IMR-90 (cell line): Measurements from ENCODE around the gene NPAS2. TPM values are rescaled to one million over a fixed set of nuclear protein-coding genes. Genes with fewer than 3 reads are reported as not detected.

Source experiments
- ATAC-seq: fragments of 200-7000 bp; cut with Tn5 transposase; 2 replicates; pipeline ENCODE4 v1.9.1; 2020; ENCODE audit warnings: low read depth, mild to moderate bottlenecking, moderate library complexity
- BruUV-seq: library from RNA; stranded (reverse); fragments of 400-500 nt; replicated peaks from 2 replicates; lab custom pipeline; 2021; lab: Mats Ljungman, UMichigan
- CTCF ChIA-PET: fragments of 300-600 bp; formaldehyde crosslinking; extraction: SDS; loops from one replicate; lab custom pipeline; 2021; ENCODE audit warnings: antibody characterized with exemption; lab: Yijun Ruan, JAX
- POLR2A ChIA-PET: fragments of 300-600 bp; sonication (Branson Sonifier 250); formaldehyde crosslinking; loops from one replicate; lab custom pipeline; 2022; ENCODE audit warnings: antibody characterized with exemption; ENCODE audit not compliant: unreplicated experiment; lab: Charles Lee
- DNase-seq: peaks from one replicate; pipeline ENCODE4 v3.0.0; 2013
- H2AFZ ChIP-seq: replicated peaks from 2 replicates; pipeline ENCODE3; 2013; ENCODE audit warnings: low read length, mild to moderate bottlenecking; ENCODE audit not compliant: poor library complexity
- H2AK5ac ChIP-seq: 2 replicates; pipeline ENCODE4 v1.6.1; 2013; ENCODE audit warnings: low read depth, low read length, inconsistent platforms
- H2AK9ac ChIP-seq: replicated peaks from 2 replicates; pipeline ENCODE3; 2013; ENCODE audit warnings: mild to moderate bottlenecking, low read depth, low read length, moderate library complexity; ENCODE audit not compliant: poor library complexity
- H2BK120ac ChIP-seq: 2 replicates; pipeline ENCODE4 v1.6.1; 2013; ENCODE audit warnings: low read depth, low read length, inconsistent platforms
- H2BK15ac ChIP-seq: 3 replicates; pipeline ENCODE4 v1.6.1; 2013; ENCODE audit warnings: low read depth, low read length, inconsistent platforms
- H2BK20ac ChIP-seq: 2 replicates; pipeline ENCODE4 v1.6.1; 2013; ENCODE audit warnings: low read depth, mild to moderate bottlenecking, inconsistent platforms, low read length, moderate library complexity
- H2BK5ac ChIP-seq: 2 replicates; pipeline ENCODE4 v1.6.1; 2013; ENCODE audit warnings: mild to moderate bottlenecking, low read depth, low read length, inconsistent platforms; ENCODE audit not compliant: poor library complexity, severe bottlenecking
- H3K14ac ChIP-seq: replicated peaks from 2 replicates; pipeline ENCODE4 v1.6.1; 2013; ENCODE audit warnings: low read depth, low read length, inconsistent platforms
- H3K18ac ChIP-seq: 2 replicates; pipeline ENCODE4 v1.6.1; 2013; ENCODE audit warnings: low read depth, low read length, control low read depth
- H3K23ac ChIP-seq: 2 replicates; pipeline ENCODE4 v1.6.1; 2013; ENCODE audit warnings: low read depth, low read length, inconsistent platforms
- H3K27ac ChIP-seq: 2 replicates; pipeline ENCODE4 v1.5.1; 2013; ENCODE audit warnings: mild to moderate bottlenecking, control low read depth, low read length; ENCODE audit not compliant: insufficient read depth
- H3K27me3 ChIP-seq: 2 replicates; pipeline ENCODE4 v1.6.1; 2013; ENCODE audit warnings: low read length; ENCODE audit not compliant: control insufficient read depth, insufficient read depth
- H3K36me3 ChIP-seq: 2 replicates; pipeline ENCODE4 v1.6.1; 2013; ENCODE audit warnings: low read length, mixed read lengths; ENCODE audit not compliant: control insufficient read depth, insufficient read depth
- H3K4ac ChIP-seq: 2 replicates; pipeline ENCODE4 v1.6.1; 2013; ENCODE audit warnings: low read depth, low read length, inconsistent platforms
- H3K4me1 ChIP-seq: 2 replicates; pipeline ENCODE4 v1.6.1; 2013; ENCODE audit warnings: low read length, mixed read lengths; ENCODE audit not compliant: control insufficient read depth, insufficient read depth
- H3K4me2 ChIP-seq: 2 replicates; pipeline ENCODE4 v1.6.1; 2013; ENCODE audit warnings: low read depth, mild to moderate bottlenecking, control low read depth, low read length, moderate library complexity
- H3K4me3 ChIP-seq: 2 replicates; pipeline ENCODE4 v1.5.1; 2013; ENCODE audit warnings: low read depth, mild to moderate bottlenecking, control low read depth, low read length, moderate library complexity; ENCODE audit not compliant: insufficient read depth
- H3K56ac ChIP-seq: 2 replicates; pipeline ENCODE4 v1.6.1; 2013; ENCODE audit warnings: low read length, inconsistent platforms; ENCODE audit not compliant: insufficient read depth; ENCODE audit errors: extremely low read depth
- H3K79me1 ChIP-seq, 2 experiments: 2 replicates each; pipeline ENCODE4 v1.6.1; 2013; ENCODE audit warnings: low read length in 2 of 2, inconsistent platforms in 1 of 2, low read depth in 1 of 2
- H3K9ac ChIP-seq: 2 replicates; pipeline ENCODE4 v1.6.1; 2013; ENCODE audit warnings: low read depth, low read length, control low read depth
- H3K9me1 ChIP-seq: 2 replicates; pipeline ENCODE4 v1.6.1; 2013; ENCODE audit warnings: low read length, inconsistent platforms; ENCODE audit not compliant: insufficient read depth
- H3K9me3 ChIP-seq: 2 replicates; pipeline ENCODE4 v1.6.1; 2013; ENCODE audit warnings: low read length; ENCODE audit not compliant: control insufficient read depth, insufficient read depth
- H4K20me1 ChIP-seq: 2 replicates; pipeline ENCODE4 v1.6.1; 2013; ENCODE audit warnings: low read length, inconsistent platforms; ENCODE audit not compliant: insufficient read depth
- H4K5ac ChIP-seq: 2 replicates; pipeline ENCODE4 v1.6.1; 2013; ENCODE audit warnings: mild to moderate bottlenecking, low read depth, low read length, control low read depth
- H4K8ac ChIP-seq, 2 experiments: 2 replicates each; pipeline ENCODE4 v1.6.1; 2013; ENCODE audit warnings: low read depth in 2 of 2, low read length in 2 of 2, control low read depth in 1 of 2, inconsistent platforms in 1 of 2
- H4K91ac ChIP-seq: 2 replicates; pipeline ENCODE4 v1.6.1; 2013; ENCODE audit warnings: low read depth, low read length, inconsistent platforms; ENCODE audit not compliant: insufficient read depth
- BHLHE40 ChIP-seq: fragments of 150-350 bp; IDR thresholded peaks from 2 replicates; pipeline ENCODE4 v1.6.1; 2016; ENCODE audit warnings: mild to moderate bottlenecking, low read depth, low read length
- ELK1 ChIP-seq: fragments of 150-350 bp; IDR thresholded peaks from 2 replicates; pipeline ENCODE4 v1.6.1; 2016; ENCODE audit warnings: low read depth, mild to moderate bottlenecking, low read length, moderate library complexity, borderline replicate concordance
- FOS ChIP-seq: fragments of 150-350 bp; IDR thresholded peaks from 2 replicates; pipeline ENCODE4 v1.6.1; 2016; ENCODE audit warnings: low read depth, low read length
- MXI1 ChIP-seq: IDR thresholded peaks from 2 replicates; pipeline ENCODE4 v1.6.1; 2012; ENCODE audit warnings: low read depth, mild to moderate bottlenecking, low read length, moderate library complexity, borderline replicate concordance
- POLR2A ChIP-seq: IDR thresholded peaks from 2 replicates; pipeline ENCODE4 v1.6.1; 2012; ENCODE audit warnings: mild to moderate bottlenecking, low read depth, low read length
- RCOR1 ChIP-seq: IDR thresholded peaks from 2 replicates; pipeline ENCODE4 v1.6.1; 2012; ENCODE audit warnings: mild to moderate bottlenecking, low read length, improper control_type of control experiment; ENCODE audit not compliant: insufficient replicate concordance
- RFX5 ChIP-seq: IDR thresholded peaks from 2 replicates; pipeline ENCODE4 v1.8.0; 2012; ENCODE audit warnings: low read depth, mild to moderate bottlenecking, low read length, moderate library complexity
- SMC3 ChIP-seq: fragments of 150-350 bp; IDR thresholded peaks from 2 replicates; pipeline ENCODE4 v1.6.1; 2016; ENCODE audit warnings: low read depth, mild to moderate bottlenecking, antibody characterized with exemption, low read length, moderate library complexity
- WGBS, 2 experiments: methylation state at CpG; one replicate each; pipeline versions ENCODE4 v1.1.5 to v1.1.7; 2013; ENCODE audit warnings: missing lambda C conversion rate in 2 of 2; ENCODE audit not compliant: insufficient read length in 1 of 2; ENCODE audit errors: extremely low coverage in 2 of 2; 5-methylcytosine and 5-hydroxymethylcytosine counted together
- dilution Hi-C: fragments of 300-500 bp; cut with HindIII; formaldehyde crosslinking; loops from one replicate; pipeline ENCODE4 v1.14.3; 2018; ENCODE audit warnings: low sequenced_read_pairs; ENCODE audit not compliant: unreplicated experiment
- in situ Hi-C: fragments of 300-500 bp; cut with MboI; formaldehyde crosslinking; loops from 3 replicates; pipeline ENCODE4 v1.14.3; 2019; ENCODE audit warnings: low sequenced_read_pairs, inconsistent platforms, mixed read lengths
- intact Hi-C: fragments of 100-400 bp; cut with micrococcal nuclease; formaldehyde crosslinking; loops from 2 replicates; pipeline ENCODE4 v1.10.0; 2022
- polyA plus RNA-seq, 3 experiments: library from polyadenylated mRNA; depleted of rRNA; stranded (reverse); fragments of >200 nt; gene quantifications; 2 replicates each; pipeline ENCODE4 v1.2.3, GENCODE V29; 2012; ENCODE audit warnings: low replicate concordance in 1 of 3
- total RNA-seq: library from RNA; depleted of rRNA; stranded (reverse); fragments of >200 nt; gene quantifications from 2 replicates; pipeline ENCODE4 v1.2.3, GENCODE V29; 2012
- TF ChIP-seq, protein P1 (sequence below): conservative IDR thresholded peaks from 2 replicates; pipeline ENCODE4 v1.5.1; 2012; ENCODE audit warnings: mild to moderate bottlenecking, low read depth, low read length, improper control_type of control experiment

The NPAS2 gene
- total and polyA plus RNA-seq, 2 of the 4 experiments (the other 2 are of a cell fraction) = 5.2 to 14.8 TPM

DNA sequence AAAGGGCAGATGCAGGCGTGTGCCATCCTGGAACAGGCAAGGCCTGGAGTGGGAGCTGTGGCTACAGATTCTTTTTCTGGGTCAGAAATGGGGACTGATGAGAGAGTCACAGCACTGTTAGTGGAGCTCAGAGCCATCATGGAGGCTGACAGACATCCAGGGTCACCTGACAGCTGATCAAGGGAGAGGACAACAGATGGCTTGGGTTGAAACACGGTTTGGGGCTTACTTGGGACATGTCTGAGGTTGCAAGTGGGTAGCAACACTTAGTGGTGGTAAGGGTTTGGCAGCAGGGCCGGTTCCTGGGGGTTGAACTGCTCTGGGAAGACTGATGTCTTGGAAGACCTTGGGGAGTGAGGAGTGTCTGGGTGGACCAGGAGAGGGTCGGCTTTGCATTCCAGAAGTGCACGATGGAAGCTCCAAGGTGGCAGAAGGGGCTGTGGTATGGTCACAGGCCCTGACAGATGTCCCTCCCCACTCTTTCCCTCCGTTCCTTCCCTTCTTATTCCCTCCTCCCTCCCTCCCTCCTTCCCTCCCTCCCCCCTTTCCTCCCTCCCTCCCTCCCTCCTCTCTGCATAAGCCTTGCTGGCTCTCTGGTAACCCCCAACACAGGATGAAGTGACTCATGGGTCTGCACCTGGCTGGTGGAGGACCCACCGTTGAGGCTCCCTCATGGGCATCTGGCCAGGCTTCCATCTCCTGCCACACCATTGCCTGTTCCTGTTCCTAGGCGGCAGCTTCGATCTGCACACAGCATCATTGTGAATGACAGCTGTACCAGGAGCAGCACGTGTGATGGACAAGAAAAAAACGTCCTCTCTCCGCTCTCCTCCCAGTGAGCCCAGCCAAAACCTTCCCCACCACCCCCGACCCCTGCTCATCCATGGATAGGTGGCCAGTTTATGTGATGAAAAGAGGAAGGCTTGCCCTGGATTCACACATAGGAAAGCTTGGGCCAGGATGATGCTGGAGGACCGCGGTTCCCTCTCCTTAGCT, 118.4 kb downstream of the NPAS2 start:
- CTCF ChIA-PET = no interaction called here
- POLR2A ChIA-PET = no interaction called here
- no peak overlapping the region for H2AK5ac ChIP-seq

More for the DNA sequence above, 118.4 kb downstream of the NPAS2 start:
- Histone ChIP-seq H4K91ac (no peak overlapping the region), H2BK15ac (no peak overlapping the region), H3K9me3 (no peaks in the 10 kb centered on the region), H3K9me1 (peaks cover 23% of the 10 kb centered on the region), H4K20me1 (peaks cover 3% of the 10 kb centered on the region; the same call in 1 of the 2 replicates), H2BK20ac (no peak overlapping the region), H3K4me2 (no peak overlapping the region), H3K79me1 (no peaks in the 10 kb centered on the region), H2AK9ac (no peak overlapping the region), H3K14ac (no peak overlapping the region), H4K8ac (no peak overlapping the region), H2AFZ (peak overlapping the region; percentile 9), H3K27me3 (no peaks in the 10 kb centered on the region), H3K4me1 (peaks cover 8% of the 10 kb centered on the region), H4K5ac (no peak overlapping the region), H3K27ac (no peak overlapping the region), H3K4me3 (no peak overlapping the region), H2BK5ac (no peak overlapping the region), H3K4ac (no peak overlapping the region; the same call in 1 of the 2 replicates), H3K9ac (no peak overlapping the region), H3K56ac (no peak overlapping the region), H3K23ac (no peak overlapping the region), H3K18ac (no peak overlapping the region), H2BK120ac (no peak overlapping the region), H3K36me3 (peaks cover 2% of the 10 kb centered on the region)
- in situ Hi-C loops = no loop called here
- intact Hi-C loops = no loop called here
- no peak for ATAC-seq
- DNase-seq = no peak
- dilution Hi-C loops = no loop called here
- no TSS peak for BruUV-seq
- 100% methylated on average over 1 of the region's 15 CpGs; no CpG with 5 or more reads in 1 of the 2 experiments for WGBS, 2 experiments
- TF ChIP-seq SMC3 = no peak
- TF ChIP-seq BHLHE40 = no peak
- TF ChIP-seq POLR2A = no peak
- TF ChIP-seq RCOR1 = no peak
- TF ChIP-seq, protein P1, sequence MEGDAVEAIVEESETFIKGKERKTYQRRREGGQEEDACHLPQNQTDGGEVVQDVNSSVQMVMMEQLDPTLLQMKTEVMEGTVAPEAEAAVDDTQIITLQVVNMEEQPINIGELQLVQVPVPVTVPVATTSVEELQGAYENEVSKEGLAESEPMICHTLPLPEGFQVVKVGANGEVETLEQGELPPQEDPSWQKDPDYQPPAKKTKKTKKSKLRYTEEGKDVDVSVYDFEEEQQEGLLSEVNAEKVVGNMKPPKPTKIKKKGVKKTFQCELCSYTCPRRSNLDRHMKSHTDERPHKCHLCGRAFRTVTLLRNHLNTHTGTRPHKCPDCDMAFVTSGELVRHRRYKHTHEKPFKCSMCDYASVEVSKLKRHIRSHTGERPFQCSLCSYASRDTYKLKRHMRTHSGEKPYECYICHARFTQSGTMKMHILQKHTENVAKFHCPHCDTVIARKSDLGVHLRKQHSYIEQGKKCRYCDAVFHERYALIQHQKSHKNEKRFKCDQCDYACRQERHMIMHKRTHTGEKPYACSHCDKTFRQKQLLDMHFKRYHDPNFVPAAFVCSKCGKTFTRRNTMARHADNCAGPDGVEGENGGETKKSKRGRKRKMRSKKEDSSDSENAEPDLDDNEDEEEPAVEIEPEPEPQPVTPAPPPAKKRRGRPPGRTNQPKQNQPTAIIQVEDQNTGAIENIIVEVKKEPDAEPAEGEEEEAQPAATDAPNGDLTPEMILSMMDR = no peak
- TF ChIP-seq RFX5 = no peak
- no peak for TF ChIP-seq FOS
- no peak for TF ChIP-seq ELK1
- no peak for TF ChIP-seq MXI1
